ENCODE measurements around the gene TMEM183A. TPM values are rescaled to one million over a fixed set of nuclear protein-coding genes. Genes with fewer than 3 reads are reported as not detected.
"Not testable (repeated sequence)": the region's sequence is repeated elsewhere in the genome, so short reads cannot be mapped to it uniquely, and the experiment has no call there.

Gene TMEM183A
- total RNA-seq, 1 experiment from 2014 or later: 84.4 TPM

GRCh38 chr1:203002951-203003350 lies 4.2 kb upstream of the TMEM183A start:
- Mint-ChIP-seq H3K4me1 (ENCODE audit: low read depth, unreplicated experiment) (peaks cover 24% of the 10 kb centered on the region), H3K4me3 (ENCODE audit: low read depth, unreplicated experiment) (no peak overlapping the region), H3K27ac (ENCODE audit: unreplicated experiment) (no peak overlapping the region), H3K9me3 (ENCODE audit: low read depth, unreplicated experiment) (no peaks in the 10 kb centered on the region), H3K36me3 (ENCODE audit: insufficient read depth, unreplicated experiment) (peaks cover 21% of the 10 kb centered on the region), H3K27me3 (ENCODE audit: unreplicated experiment) (peaks cover 21% of the 10 kb centered on the region)
- intact Hi-C loops (cut with micrococcal nuclease; ENCODE audit: unreplicated experiment): no loop called here
- BruUV-seq (replicated peaks): no TSS peak
- DNase-seq: no peak
- CTCF ChIA-PET: no interaction called here
- no peak for TF ChIP-seq CTCF (IDR thresholded peaks at IDR 0.05; ENCODE audit: unreplicated experiment)

- H3K9me3 Mint-ChIP-seq (ENCODE audit: low read depth, unreplicated experiment); DNase-seq; intact Hi-C loops (cut with micrococcal nuclease; ENCODE audit: unreplicated experiment); BruUV-seq (replicated peaks); CTCF ChIA-PET: not testable (repeated sequence)
- H3K27me3 Mint-ChIP-seq (ENCODE audit: unreplicated experiment): peaks cover 11% of the 10 kb centered on the region
- H3K4me3 Mint-ChIP-seq (ENCODE audit: low read depth, unreplicated experiment): peak overlapping the region; percentile 91
- peak overlapping the region; percentile 99 for H3K27ac Mint-ChIP-seq (ENCODE audit: unreplicated experiment)
- H3K4me1 Mint-ChIP-seq (ENCODE audit: low read depth, unreplicated experiment): peaks cover 26% of the 10 kb centered on the region
- H3K36me3 Mint-ChIP-seq (ENCODE audit: insufficient read depth, unreplicated experiment): peaks cover 44% of the 10 kb centered on the region
Measured at GRCh38 chr1:203005395-203006142, 1.6 kb upstream of the TMEM183A start.

- no peak for DNase-seq
- H3K9me3 Mint-ChIP-seq (ENCODE audit: low read depth, unreplicated experiment): no peaks in the 10 kb centered on the region
- H3K4me1 Mint-ChIP-seq (ENCODE audit: low read depth, unreplicated experiment): peaks cover 26% of the 10 kb centered on the region
- H3K4me3 Mint-ChIP-seq (ENCODE audit: low read depth, unreplicated experiment): peak overlapping the region; percentile 91
- no peak for TF ChIP-seq CTCF (IDR thresholded peaks at IDR 0.05; ENCODE audit: unreplicated experiment)
- intact Hi-C loops (cut with micrococcal nuclease; ENCODE audit: unreplicated experiment): no loop called here
- no TSS peak for BruUV-seq (replicated peaks)
- H3K27me3 Mint-ChIP-seq (ENCODE audit: unreplicated experiment): no peaks in the 10 kb centered on the region
- H3K36me3 Mint-ChIP-seq (ENCODE audit: insufficient read depth, unreplicated experiment): peaks cover 59% of the 10 kb centered on the region
- no peak overlapping the region for H3K27ac Mint-ChIP-seq (ENCODE audit: unreplicated experiment)
- CTCF ChIA-PET: no interaction called here
Measured at GRCh38 chr1:203009185-203009584, 2.0 kb downstream of the TMEM183A start.

GRCh38 chr1:203011582-203011981 lies 4.4 kb downstream of the TMEM183A start:
- no peak overlapping the region for H3K4me3 Mint-ChIP-seq (ENCODE audit: low read depth, unreplicated experiment)
- H3K36me3 Mint-ChIP-seq (ENCODE audit: insufficient read depth, unreplicated experiment): peaks cover 56% of the 10 kb centered on the region
- no peak overlapping the region for H3K27ac Mint-ChIP-seq (ENCODE audit: unreplicated experiment)
- no peaks in the 10 kb centered on the region for H3K27me3 Mint-ChIP-seq (ENCODE audit: unreplicated experiment)
- H3K4me1 Mint-ChIP-seq (ENCODE audit: low read depth, unreplicated experiment): peaks cover 13% of the 10 kb centered on the region
- DNase-seq: no peak
- CTCF ChIA-PET: no interaction called here
- H3K9me3 Mint-ChIP-seq (ENCODE audit: low read depth, unreplicated experiment): no peaks in the 10 kb centered on the region
- no TSS peak for BruUV-seq (replicated peaks)
- intact Hi-C loops (cut with micrococcal nuclease; ENCODE audit: unreplicated experiment): no loop called here
- no peak for TF ChIP-seq CTCF (IDR thresholded peaks at IDR 0.05; ENCODE audit: unreplicated experiment)

GRCh38 chr1:203017061-203017460 lies 9.9 kb downstream of the TMEM183A start:
- intact Hi-C loops (cut with micrococcal nuclease; ENCODE audit: unreplicated experiment): no loop called here
- no peaks in the 10 kb centered on the region for H3K27me3 Mint-ChIP-seq (ENCODE audit: unreplicated experiment)
- no peaks in the 10 kb centered on the region for H3K9me3 Mint-ChIP-seq (ENCODE audit: low read depth, unreplicated experiment)
- no peak overlapping the region for H3K27ac Mint-ChIP-seq (ENCODE audit: unreplicated experiment)
- no peak for TF ChIP-seq CTCF (IDR thresholded peaks at IDR 0.05; ENCODE audit: unreplicated experiment)
- H3K4me3 Mint-ChIP-seq (ENCODE audit: low read depth, unreplicated experiment): no peak overlapping the region
- CTCF ChIA-PET: interaction anchor here (0.5 to 0.6 kb wide), 2 partner anchors 10 to 18 kb away, joined by 3 to 7 read pairs; no protein-coding TSS in a partner anchor
- no peak for DNase-seq
- no TSS peak for BruUV-seq (replicated peaks)
- peaks cover 46% of the 10 kb centered on the region for H3K36me3 Mint-ChIP-seq (ENCODE audit: insufficient read depth, unreplicated experiment)
- H3K4me1 Mint-ChIP-seq (ENCODE audit: low read depth, unreplicated experiment): no peaks in the 10 kb centered on the region

All from Calu3 (cell line).